PC-3 (cell line): ENCODE data around the gene PRIM2. TPM values are rescaled to one million over a fixed set of nuclear protein-coding genes. Genes with fewer than 3 reads are reported as not detected.
"Not testable (repeated sequence)": the region's sequence is repeated elsewhere in the genome, so short reads cannot be mapped to it uniquely, and the experiment has no call there.

Experiments used
- ATAC-seq: fragments of 200-7000 bp; cut with Tn5 transposase; 2 replicates; pipeline ENCODE4 v1.9.1; 2020; ENCODE audit warnings: mild to moderate bottlenecking, moderate library complexity
- BruUV-seq: library from RNA; stranded (reverse); fragments of 400-500 nt; replicated peaks from 2 replicates; lab custom pipeline; 2021; lab: Mats Ljungman, UMichigan
- CTCF ChIA-PET: fragments of 300-600 bp; sonication (Branson Sonifier 250); formaldehyde crosslinking; loops from one replicate; lab custom pipeline; 2022; ENCODE audit warnings: antibody characterized with exemption; lab: Charles Lee
- POLR2A ChIA-PET: fragments of 300-600 bp; sonication (Branson Sonifier 250); formaldehyde crosslinking; loops from one replicate; lab custom pipeline; 2022; ENCODE audit warnings: antibody characterized with exemption; ENCODE audit not compliant: unreplicated experiment; lab: Charles Lee
- DNase-seq: peaks from one replicate; pipeline ENCODE4 v3.0.0-alpha.2; 2015
- H2AFZ ChIP-seq: fragments of 300-600 bp; sonication (generic); 2 replicates; pipeline ENCODE4 v1.6.0; 2016; ENCODE audit warnings: antibody characterized with exemption, low read length
- H3F3A ChIP-seq: fragments of 300-600 bp; sonication (generic); one replicate; pipeline ENCODE4 v1.6.0; 2017; ENCODE audit warnings: antibody characterized with exemption, low read length, control low read depth, mild to moderate bottlenecking; ENCODE audit not compliant: unreplicated experiment
- H3K27ac ChIP-seq: fragments of 300-600 bp; sonication (generic); 2 replicates; pipeline ENCODE4 v1.5.1; 2016; ENCODE audit warnings: mild to moderate bottlenecking, low read length
- H3K27me3 ChIP-seq: fragments of 300-600 bp; sonication (generic); 2 replicates; pipeline ENCODE4 v1.6.1; 2016; ENCODE audit warnings: low read length, mixed read lengths
- H3K36me3 ChIP-seq: fragments of 300-600 bp; sonication (generic); 2 replicates; pipeline ENCODE4 v1.6.1; 2016; ENCODE audit warnings: low read depth, mixed run types, low read length, mixed read lengths
- H3K4me1 ChIP-seq: fragments of 300-600 bp; sonication (generic); 2 replicates; pipeline ENCODE4 v1.5.1; 2016; ENCODE audit warnings: low read length; ENCODE audit not compliant: insufficient read depth
- H3K4me2 ChIP-seq: fragments of 300-600 bp; sonication (generic); 2 replicates; pipeline ENCODE4 v1.6.0; 2016; ENCODE audit warnings: low read length
- H3K4me3 ChIP-seq: fragments of 300-600 bp; sonication (generic); 2 replicates; pipeline ENCODE4 v1.5.1; 2016; ENCODE audit warnings: mild to moderate bottlenecking, low read length, mixed read lengths
- H3K79me2 ChIP-seq: fragments of 300-600 bp; sonication (generic); 2 replicates; pipeline ENCODE4 v1.6.1; 2017; ENCODE audit warnings: low read length, mixed read lengths
- H3K9ac ChIP-seq: fragments of 300-600 bp; sonication (generic); 2 replicates; pipeline ENCODE4 v1.6.0; 2016; ENCODE audit warnings: mild to moderate bottlenecking, low read length
- H3K9me2 ChIP-seq: fragments of 300-600 bp; sonication (generic); replicated peaks from 2 replicates; pipeline ENCODE4 v1.6.1; 2016; ENCODE audit warnings: mixed run types, low read length, mixed read lengths
- H3K9me3 ChIP-seq: fragments of 300-600 bp; sonication (generic); 2 replicates; pipeline ENCODE4 v1.6.1; 2016; ENCODE audit warnings: low read length, mixed read lengths
- H4K20me1 ChIP-seq: fragments of 300-600 bp; sonication (generic); 2 replicates; pipeline ENCODE4 v1.6.1; 2016; ENCODE audit warnings: low read length, mixed read lengths
- CTCF ChIP-seq: fragments of 300-600 bp; sonication (generic); conservative IDR thresholded peaks from 2 replicates; pipeline ENCODE4 v1.5.1; 2017; ENCODE audit warnings: antibody characterized with exemption, low read depth, mild to moderate bottlenecking, low read length
- EZH2 ChIP-seq: fragments of 300-600 bp; sonication (generic); IDR thresholded peaks from one replicate; pipeline ENCODE4 v1.6.1; 2017; ENCODE audit warnings: antibody characterized with exemption, mild to moderate bottlenecking, low read length; ENCODE audit not compliant: unreplicated experiment
- EZH2phosphoT487 ChIP-seq: fragments of 300-600 bp; sonication (generic); IDR thresholded peaks from 2 replicates; pipeline ENCODE4 v1.6.1; 2018; ENCODE audit warnings: mild to moderate bottlenecking, antibody characterized with exemption, low read length, borderline replicate concordance
- intact Hi-C: fragments of 100-400 bp; cut with micrococcal nuclease; formaldehyde crosslinking; loops from 2 replicates; pipeline ENCODE4 v1.9.0; 2023
- total RNA-seq: library from RNA; depleted of rRNA; stranded (reverse); fragments of >200 nt; gene quantifications from 2 replicates; pipeline ENCODE4 v1.2.3, GENCODE V29; 2014

PRIM2 gene
- total RNA-seq, 1 experiment from 2014 or later, result 48.4 TPM

- POLR2A ChIA-PET, H3K4me3 ChIP-seq, H4K20me1 ChIP-seq, H3K27ac ChIP-seq, BruUV-seq, H3K79me2 ChIP-seq, H3F3A ChIP-seq, ATAC-seq, H3K9me3 ChIP-seq, intact Hi-C loops, H2AFZ ChIP-seq, H3K36me3 ChIP-seq, H3K9ac ChIP-seq, H3K9me2 ChIP-seq, DNase-seq, H3K4me2 ChIP-seq, H3K4me1 ChIP-seq, H3K27me3 ChIP-seq, CTCF ChIA-PET: not testable (repeated sequence)
These were observed 148.5 kb downstream of the PRIM2 start for GRCh38 chr6:57465968-57466367.

GRCh38 chr6:57469072-57469471 is 151.6 kb downstream of the PRIM2 start:
- Histone ChIP-seq H2AFZ (no peak overlapping the region), H4K20me1 (no peaks in the 10 kb centered on the region), H3K4me1 (no peaks in the 10 kb centered on the region), H3K9ac (no peak overlapping the region), H3K4me2 (no peak overlapping the region), H3K27me3 (no peaks in the 10 kb centered on the region), H3K79me2 (no peaks in the 10 kb centered on the region), H3K36me3 (no peaks in the 10 kb centered on the region), H3K9me3 (no peaks in the 10 kb centered on the region), H3K27ac (no peak overlapping the region), H3F3A (no peaks in the 10 kb centered on the region), H3K9me2 (no peaks in the 10 kb centered on the region), H3K4me3 (no peak overlapping the region)
- BruUV-seq, result no TSS peak
- DNase-seq (no peak), ATAC-seq (no peak)
- POLR2A ChIA-PET, result no interaction called here
- CTCF ChIA-PET, result no interaction called here
- TF ChIP-seq CTCF (no peak), EZH2phosphoT487 (no peak), EZH2 (no peak)
- intact Hi-C loops, result no loop called here

GRCh38 chr6:57470148-57470547 is 152.7 kb downstream of the PRIM2 start:
- H3F3A ChIP-seq, BruUV-seq, ATAC-seq, H3K9me3 ChIP-seq, POLR2A ChIA-PET, H3K27me3 ChIP-seq, H3K4me1 ChIP-seq, DNase-seq, CTCF ChIA-PET, H2AFZ ChIP-seq, H3K9me2 ChIP-seq, H3K79me2 ChIP-seq, H3K4me2 ChIP-seq, H3K4me3 ChIP-seq, H3K36me3 ChIP-seq, H3K27ac ChIP-seq, H3K9ac ChIP-seq, intact Hi-C loops, H4K20me1 ChIP-seq: not testable (repeated sequence)

- BruUV-seq, POLR2A ChIA-PET, H3F3A ChIP-seq, H3K4me3 ChIP-seq, CTCF ChIA-PET, H3K9ac ChIP-seq, H3K9me3 ChIP-seq, H4K20me1 ChIP-seq, H3K27ac ChIP-seq, H3K4me2 ChIP-seq, H3K36me3 ChIP-seq, H2AFZ ChIP-seq, H3K79me2 ChIP-seq, H3K27me3 ChIP-seq, H3K9me2 ChIP-seq, intact Hi-C loops, H3K4me1 ChIP-seq, DNase-seq: not testable (repeated sequence)
- peak; percentile 50 for ATAC-seq
These were observed 154.0 kb downstream of the PRIM2 start for GRCh38 chr6:57471314-57471864.

GRCh38 chr6:57472861-57473362 is 155.5 kb downstream of the PRIM2 start:
- H3K27ac ChIP-seq, CTCF ChIA-PET, BruUV-seq, H3K9me3 ChIP-seq, H3F3A ChIP-seq, POLR2A ChIA-PET, H3K4me3 ChIP-seq, H3K27me3 ChIP-seq, H3K36me3 ChIP-seq, ATAC-seq, H3K9me2 ChIP-seq, H3K4me1 ChIP-seq, H3K9ac ChIP-seq, H2AFZ ChIP-seq, H3K4me2 ChIP-seq, intact Hi-C loops, H3K79me2 ChIP-seq, H4K20me1 ChIP-seq, DNase-seq: not testable (repeated sequence)
